Neural progenitor cell (in vitro differentiated cells): Measurements from ENCODE around the gene TSPAN1.

Experiments
- CTCF ChIP-seq: fragments of 200-600 bp; sonication (generic); IDR thresholded peaks from 2 replicates; pipeline ENCODE4 v1.5.1; 2017; ENCODE audit warnings: antibody characterized with exemption, mild to moderate bottlenecking
- EZH2 ChIP-seq: fragments of 200-600 bp; sonication (generic); IDR thresholded peaks from 2 replicates; pipeline ENCODE4 v1.6.1; 2017; ENCODE audit warnings: antibody characterized with exemption, mild to moderate bottlenecking, moderate library complexity
- EZH2phosphoT487 ChIP-seq: fragments of 200-600 bp; sonication (generic); IDR thresholded peaks from 2 replicates; pipeline ENCODE4 v1.6.1; 2017; ENCODE audit warnings: antibody characterized with exemption

GRCh38 chr1:46199233-46199749 lies 24.4 kb downstream of the TSPAN1 start:
- TF ChIP-seq CTCF (no peak), EZH2 (no peak), EZH2phosphoT487 (no peak)
